Measurements from ENCODE around the gene SBF2. TPM values are rescaled to one million over a fixed set of nuclear protein-coding genes. Genes with fewer than 3 reads are reported as not detected.

The SBF2 gene
- total and polyA plus RNA-seq, 9 of the 15 experiments (the other 6 are each of a cell fraction or from before 2014, with no cell fraction given) = 0.80 to 9.5 (median 5.0) TPM

DNA sequence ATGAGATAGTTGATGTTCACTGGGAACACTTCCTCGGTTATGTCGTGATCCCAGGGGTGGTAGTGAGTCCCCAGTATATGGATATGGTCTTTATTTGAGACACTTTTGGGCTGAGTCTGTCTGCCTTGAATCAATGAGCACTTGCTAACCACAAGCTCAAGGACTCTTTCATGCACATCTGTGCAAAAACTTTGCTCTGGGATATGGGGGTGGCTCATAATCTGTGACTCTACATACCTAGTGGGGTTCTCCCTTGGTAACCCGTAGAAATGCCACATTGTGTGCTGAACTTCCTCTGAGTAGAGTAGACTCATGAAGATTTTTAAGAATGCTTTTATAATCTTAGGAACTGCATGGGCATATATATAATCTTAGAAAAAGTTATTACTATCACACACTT lies 560.8 kb downstream of the SBF2 start:
- CTCF ChIA-PET (ENCODE audit: low intra/inter-chr PET ratio) = no interaction called here
- ATAC-seq (no peak), DNase-seq (ENCODE audit: extremely low read depth in 1 of 4, low spot score in 3 of 4) (no peak), FAIRE-seq (no peak)
- H3K4me3 ChIP-seq = no peak overlapping the region
- in situ Hi-C loops (cut with MboI) (no loop called here), intact Hi-C loops (cut with micrococcal nuclease) (no loop called here)
- no peaks in the 10 kb centered on the region for H3K27me3 ChIP-seq (ENCODE audit: control insufficient read depth in 2 of 2, insufficient read depth in 2 of 2, low read length in 2 of 2)
- no peaks in the 10 kb centered on the region for H3K9me1 ChIP-seq (ENCODE audit: control insufficient read depth, insufficient read depth, low read length)
- no peaks in the 10 kb centered on the region for H3K36me3 ChIP-seq (ENCODE audit: control insufficient read depth, insufficient read depth, low read length)
- TF ChIP-seq ZFPM2 (CRISPR knock-in tag; IDR thresholded peaks at IDR 0.05) = no peak
- no peak for TF ChIP-seq KAT7 (CRISPR knock-in tag; IDR thresholded peaks at IDR 0.05; ENCODE audit: borderline replicate concordance)
- TF ChIP-seq NUFIP1 (IDR thresholded peaks at IDR 0.05; ENCODE audit: partially characterized antibody) = no peak
- TF ChIP-seq ZNF282 (CRISPR knock-in tag; IDR thresholded peaks at IDR 0.05) = no peak
- no peak for TF ChIP-seq MCM2 (IDR thresholded peaks at IDR 0.05; ENCODE audit: low read depth)
- TF ChIP-seq, protein P1, sequence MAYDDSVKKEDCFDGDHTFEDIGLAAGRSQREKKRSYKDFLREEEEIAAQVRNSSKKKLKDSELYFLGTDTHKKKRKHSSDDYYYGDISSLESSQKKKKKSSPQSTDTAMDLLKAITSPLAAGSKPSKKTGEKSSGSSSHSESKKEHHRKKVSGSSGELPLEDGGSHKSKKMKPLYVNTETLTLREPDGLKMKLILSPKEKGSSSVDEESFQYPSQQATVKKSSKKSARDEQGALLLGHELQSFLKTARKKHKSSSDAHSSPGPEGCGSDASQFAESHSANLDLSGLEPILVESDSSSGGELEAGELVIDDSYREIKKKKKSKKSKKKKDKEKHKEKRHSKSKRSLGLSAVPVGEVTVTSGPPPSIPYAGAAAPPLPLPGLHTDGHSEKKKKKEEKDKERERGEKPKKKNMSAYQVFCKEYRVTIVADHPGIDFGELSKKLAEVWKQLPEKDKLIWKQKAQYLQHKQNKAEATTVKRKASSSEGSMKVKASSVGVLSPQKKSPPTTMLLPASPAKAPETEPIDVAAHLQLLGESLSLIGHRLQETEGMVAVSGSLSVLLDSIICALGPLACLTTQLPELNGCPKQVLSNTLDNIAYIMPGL (CRISPR knock-in tag; IDR thresholded peaks at IDR 0.05) = no peak
- no peak for TF ChIP-seq OTX1 (CRISPR knock-in tag; IDR thresholded peaks at IDR 0.05)
- no peak for TF ChIP-seq ZNF24 (IDR thresholded peaks at IDR 0.05)
- TF ChIP-seq IRF2 (CRISPR knock-in tag; IDR thresholded peaks at IDR 0.05) = no peak
- TF ChIP-seq ZNF695 (CRISPR knock-in tag; IDR thresholded peaks at IDR 0.05) = no peak
- TF ChIP-seq, protein P2, sequence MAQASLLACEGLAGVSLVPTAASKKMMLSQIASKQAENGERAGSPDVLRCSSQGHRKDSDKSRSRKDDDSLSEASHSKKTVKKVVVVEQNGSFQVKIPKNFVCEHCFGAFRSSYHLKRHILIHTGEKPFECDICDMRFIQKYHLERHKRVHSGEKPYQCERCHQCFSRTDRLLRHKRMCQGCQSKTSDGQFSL (CRISPR knock-in tag; IDR thresholded peaks at IDR 0.05) = no peak
- TF ChIP-seq, protein P2 (tag; IDR thresholded peaks at IDR 0.05) = no peak
- TF ChIP-seq FOSL1 (tag; conservative IDR thresholded peaks at IDR 0.05) = no peak
- no peak overlapping the region for H3K4me2 ChIP-seq (ENCODE audit: insufficient read depth, low read length)
- no peak overlapping the region for H3K9ac ChIP-seq (ENCODE audit: insufficient read depth in 1 of 2, low read depth in 2 of 2, low read length in 2 of 2)
- POLR2A ChIA-PET = interaction anchor here (0.6 kb wide), 1 partner anchor 743 kb away, joined by 3 read pairs; no protein-coding TSS in a partner anchor
- H3K27ac ChIP-seq (ENCODE audit: extremely low read depth, low read depth, low read length) = no peak overlapping the region
- H3K9me3 ChIP-seq (replicated peaks; ENCODE audit: control insufficient read depth, insufficient read depth, low read depth, low read length) = peaks cover 7% of the 10 kb centered on the region
- no peaks in the 10 kb centered on the region for H3K79me2 ChIP-seq (ENCODE audit: control insufficient read depth, insufficient read depth, low read length)
- no TSS peak for BruUV-seq (replicated peaks)
- 30% methylated on average over 3 of the region's 3 CpGs for WGBS (ENCODE audit: insufficient coverage, low coverage, missing lambda C conversion rate)
- no peaks in the 10 kb centered on the region for H4K20me1 ChIP-seq (replicated peaks; ENCODE audit: control insufficient read depth, insufficient read depth, low read length)
- H2AFZ ChIP-seq (ENCODE audit: low read depth, low read length) = no peak overlapping the region
- H3K4me1 ChIP-seq (replicated peaks in 1 of 2; ENCODE audit: control insufficient read depth in 2 of 2, insufficient read depth in 2 of 2, low read length in 2 of 2) = no peaks in the 10 kb centered on the region
